Measurements from ENCODE around the gene CNIH1. TPM values are rescaled to one million over a fixed set of nuclear protein-coding genes. Genes with fewer than 3 reads are reported as not detected.
A peak's percentile ranks its signal among the peaks of the same experiment; 100 is the strongest.

Gene CNIH1
- total RNA-seq, 1 donor from 2014 or later: 205 TPM

DNA sequence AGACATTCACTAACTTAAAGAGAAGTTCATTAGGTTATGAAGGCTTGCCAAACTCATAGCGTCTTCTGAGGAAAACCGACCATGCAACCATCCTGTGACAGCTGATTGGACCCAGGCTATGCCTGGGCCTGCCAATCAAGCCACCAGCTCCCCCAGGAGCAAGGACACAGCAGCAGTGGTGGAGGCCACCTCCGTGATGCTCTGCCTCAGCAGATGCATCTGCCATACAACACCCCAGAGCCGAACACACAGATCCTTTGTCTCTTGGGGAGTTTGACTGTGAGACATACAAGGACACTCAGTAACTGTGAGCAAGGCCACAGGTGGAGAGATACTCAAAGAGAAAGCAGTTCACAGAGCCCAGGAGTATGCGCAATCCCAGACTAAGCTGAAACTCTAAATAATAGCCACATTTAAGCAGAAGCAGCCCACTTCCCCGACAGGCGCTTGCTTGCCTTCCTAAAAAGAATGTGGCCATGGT lies 10.0 kb upstream of the CNIH1 start:
- no peaks in the 10 kb centered on the region for H4K20me1 ChIP-seq (ENCODE audit: low read depth)
- no peaks in the 10 kb centered on the region for H3K9me3 ChIP-seq (ENCODE audit: low read depth)
- DNase-seq (ENCODE audit: low spot score): no peak
- no peak overlapping the region for H3K27ac ChIP-seq
- Mint-ChIP-seq H3K27ac (peak overlapping the region; percentile 30), H3K27me3 (ENCODE audit: insufficient read depth, low read depth) (no peaks in the 10 kb centered on the region), H3K36me3 (no peaks in the 10 kb centered on the region), H3K4me3 (no peak overlapping the region), H3K4me1 (peaks cover under 1% of the 10 kb centered on the region), H3K9me3 (no peaks in the 10 kb centered on the region)
- H3K4me3 ChIP-seq: no peak overlapping the region
- no peaks in the 10 kb centered on the region for H3K36me3 ChIP-seq
- no peaks in the 10 kb centered on the region for H3K27me3 ChIP-seq
- H3K9ac ChIP-seq: no peak overlapping the region
- no peak overlapping the region for H2AFZ ChIP-seq (replicated peaks)
- no peak for TF ChIP-seq CTCF (IDR thresholded peaks at IDR 0.05)
- no peak for TF ChIP-seq EZH2phosphoT487 (IDR thresholded peaks at IDR 0.05)
- TF ChIP-seq EZH2 (IDR thresholded peaks at IDR 0.05): no peak
- no peaks in the 10 kb centered on the region for H3K4me1 ChIP-seq
- H3K4me2 ChIP-seq: no peak overlapping the region
- H3K79me2 ChIP-seq (ENCODE audit: low read depth): no peaks in the 10 kb centered on the region
- no peaks in the 10 kb centered on the region for H3F3A ChIP-seq (ENCODE audit: low read depth)

DNA sequence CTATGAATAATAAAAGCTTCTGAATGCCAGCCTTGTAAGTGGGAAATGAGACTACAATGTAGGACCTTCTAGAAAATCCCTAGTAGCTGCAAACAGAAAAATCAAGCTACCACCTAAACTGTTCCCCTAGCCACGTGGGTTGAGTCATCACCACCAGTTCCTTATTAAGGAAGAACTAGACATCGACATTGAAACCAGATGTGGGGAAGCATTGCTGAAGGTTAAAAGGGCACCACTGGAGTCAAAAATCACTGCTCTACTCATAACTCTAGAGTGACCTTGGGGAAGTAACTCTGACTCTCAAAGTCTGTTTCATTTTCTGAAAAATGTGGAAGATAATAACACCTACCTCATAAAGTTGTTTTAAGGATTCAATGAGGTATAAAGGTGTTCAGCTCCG lies 9.4 kb upstream of the CNIH1 start:
- H3K4me2 ChIP-seq: no peak overlapping the region
- Mint-ChIP-seq H3K27me3 (ENCODE audit: insufficient read depth, low read depth) (peaks cover 4% of the 10 kb centered on the region), H3K4me1 (peaks cover 7% of the 10 kb centered on the region), H3K36me3 (no peaks in the 10 kb centered on the region), H3K27ac (no peak overlapping the region), H3K4me3 (no peak overlapping the region), H3K9me3 (no peaks in the 10 kb centered on the region)
- H3K36me3 ChIP-seq: no peaks in the 10 kb centered on the region
- no peaks in the 10 kb centered on the region for H3F3A ChIP-seq (ENCODE audit: low read depth)
- H3K9me3 ChIP-seq (ENCODE audit: low read depth): no peaks in the 10 kb centered on the region
- H3K27me3 ChIP-seq: no peaks in the 10 kb centered on the region
- H3K9ac ChIP-seq: no peak overlapping the region
- H4K20me1 ChIP-seq (ENCODE audit: low read depth): no peaks in the 10 kb centered on the region
- no peak overlapping the region for H3K4me3 ChIP-seq
- no peaks in the 10 kb centered on the region for H3K79me2 ChIP-seq (ENCODE audit: low read depth)
- H3K4me1 ChIP-seq: no peaks in the 10 kb centered on the region
- H3K27ac ChIP-seq: no peak overlapping the region
- no peak for DNase-seq (ENCODE audit: low spot score)
- H2AFZ ChIP-seq (replicated peaks): no peak overlapping the region
- TF ChIP-seq EZH2 (IDR thresholded peaks at IDR 0.05) (no peak), CTCF (IDR thresholded peaks at IDR 0.05) (no peak), EZH2phosphoT487 (IDR thresholded peaks at IDR 0.05) (no peak)

GRCh38 chr14:54447231-54447692 lies 6.1 kb upstream of the CNIH1 start:
- H2AFZ ChIP-seq (replicated peaks): no peak overlapping the region
- peaks cover 4% of the 10 kb centered on the region for H3K27me3 Mint-ChIP-seq (ENCODE audit: insufficient read depth, low read depth)
- no peaks in the 10 kb centered on the region for H3K36me3 Mint-ChIP-seq
- no peaks in the 10 kb centered on the region for H4K20me1 ChIP-seq (ENCODE audit: low read depth)
- no peak overlapping the region for H3K27ac ChIP-seq
- no peaks in the 10 kb centered on the region for H3K27me3 ChIP-seq
- no peak overlapping the region for H3K4me2 ChIP-seq
- H3K4me3 ChIP-seq: no peak overlapping the region
- H3K4me3 Mint-ChIP-seq: no peak overlapping the region
- H3K9ac ChIP-seq: no peak overlapping the region
- no peak for DNase-seq (ENCODE audit: low spot score)
- H3K79me2 ChIP-seq (ENCODE audit: low read depth): no peaks in the 10 kb centered on the region
- no peaks in the 10 kb centered on the region for H3K9me3 Mint-ChIP-seq
- no peak for TF ChIP-seq CTCF (IDR thresholded peaks at IDR 0.05)
- H3K36me3 ChIP-seq: no peaks in the 10 kb centered on the region
- H3K4me1 Mint-ChIP-seq: peaks cover 7% of the 10 kb centered on the region
- H3K4me1 ChIP-seq: no peaks in the 10 kb centered on the region
- H3K9me3 ChIP-seq (ENCODE audit: low read depth): no peaks in the 10 kb centered on the region
- no peaks in the 10 kb centered on the region for H3F3A ChIP-seq (ENCODE audit: low read depth)
- no peak overlapping the region for H3K27ac Mint-ChIP-seq
